GM18858 (cell line): Measurements from ENCODE around the gene PCCA.
"Not testable (repeated sequence)": the region's sequence is repeated elsewhere in the genome, so short reads cannot be mapped to it uniquely, and the experiment has no call there.

Experiments used
- ATAC-seq: cut with Tn5 transposase; IDR thresholded peaks from one replicate; pipeline ENCODE4 v1.9.1; 2021; ENCODE audit not compliant: unreplicated experiment

The PCCA gene

DNA sequence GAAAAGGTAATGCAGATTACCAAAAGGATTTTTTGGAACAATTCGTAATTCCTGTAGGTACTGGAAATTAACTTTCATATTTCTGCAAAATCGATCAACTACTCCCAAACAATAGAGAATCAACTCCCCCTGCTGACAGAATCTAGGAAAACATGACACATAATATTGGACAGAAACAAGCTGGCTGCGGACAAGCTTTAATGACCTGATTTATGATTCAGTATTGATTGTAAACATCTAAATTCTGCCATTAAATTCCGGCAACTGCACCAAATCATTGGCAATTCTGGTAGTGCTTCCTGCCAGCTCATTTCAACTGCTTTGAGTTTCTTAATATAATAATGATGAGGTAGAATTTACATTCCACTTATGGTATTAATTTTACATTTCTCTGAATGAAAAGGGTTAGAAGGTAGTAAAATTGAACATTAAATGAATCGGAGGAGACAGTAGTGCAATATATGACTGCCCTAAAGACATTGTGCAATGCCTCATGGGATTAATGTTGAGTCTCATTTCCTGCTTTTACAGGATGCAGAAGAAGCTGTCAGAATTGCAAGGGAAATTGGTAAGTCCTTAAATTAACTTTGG, 146.5 kb downstream of the PCCA start:
- no peak for ATAC-seq

- ATAC-seq, result no peak
These were observed 151.4 kb downstream of the PCCA start for GRCh38 chr13:100240109-100240779.

GRCh38 chr13:100244431-100244830, 155.5 kb downstream of the PCCA start:
- ATAC-seq, result no peak

- ATAC-seq, result no peak
These were observed 156.2 kb downstream of the PCCA start for GRCh38 chr13:100245104-100245503.

DNA sequence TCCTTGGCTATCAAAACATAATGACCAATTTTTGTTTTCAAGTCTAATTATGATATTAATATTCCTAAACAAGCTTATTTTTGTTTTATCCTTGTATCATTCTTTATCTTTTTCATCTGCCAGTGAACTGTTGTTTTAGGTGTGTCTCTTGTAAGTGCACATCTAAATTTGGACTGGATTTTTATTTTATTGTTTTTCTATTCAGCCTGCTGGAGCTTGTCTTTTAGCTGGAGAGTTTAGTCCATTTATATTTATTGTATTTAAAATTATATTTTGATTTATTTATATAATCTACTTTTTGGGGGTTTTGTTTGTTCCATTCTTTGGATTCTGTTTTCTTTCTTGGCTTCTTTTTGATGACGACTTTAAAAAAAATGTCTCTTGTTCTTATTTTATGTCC, 159.0 kb downstream of the PCCA start:
- ATAC-seq, result no peak

DNA sequence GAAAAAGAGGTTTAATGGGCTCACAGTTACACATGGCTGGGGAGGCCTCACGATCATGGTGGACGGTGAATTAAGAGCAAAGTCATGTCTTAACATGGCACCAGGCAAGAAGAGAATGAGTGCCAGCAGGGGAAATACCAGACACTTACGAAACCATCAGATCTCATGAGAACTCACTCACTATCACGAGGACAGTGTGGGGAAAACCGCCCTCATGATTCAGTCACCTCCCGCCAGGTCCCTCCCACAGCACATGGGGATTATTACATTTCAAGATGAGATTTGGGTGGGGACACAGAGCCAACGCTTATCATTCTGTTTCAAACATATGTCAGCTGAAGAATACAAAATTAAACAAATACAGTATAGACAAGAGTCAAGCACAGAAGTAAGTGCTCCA, 165.1 kb downstream of the PCCA start:
- ATAC-seq, result no peak

DNA sequence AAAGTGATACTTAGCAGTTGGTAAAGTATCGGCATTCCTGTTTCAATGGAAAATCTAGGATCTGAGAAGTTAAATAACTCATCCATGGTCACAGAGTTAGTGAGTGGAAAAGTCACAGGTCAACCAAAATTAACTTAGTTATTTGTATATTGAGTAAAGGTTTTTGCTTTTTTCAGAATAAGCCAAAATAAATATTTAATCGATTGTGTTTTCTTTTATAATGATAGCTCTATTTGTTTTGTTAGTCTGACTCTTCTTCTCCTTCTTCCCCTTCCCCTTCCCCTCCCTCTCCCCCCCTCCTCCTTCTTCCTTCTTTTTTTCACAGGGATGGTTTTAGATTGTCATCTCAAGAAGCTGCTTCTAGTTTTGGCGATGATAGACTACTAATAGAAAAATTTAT, 173.5 kb downstream of the PCCA start:
- no peak for ATAC-seq

DNA sequence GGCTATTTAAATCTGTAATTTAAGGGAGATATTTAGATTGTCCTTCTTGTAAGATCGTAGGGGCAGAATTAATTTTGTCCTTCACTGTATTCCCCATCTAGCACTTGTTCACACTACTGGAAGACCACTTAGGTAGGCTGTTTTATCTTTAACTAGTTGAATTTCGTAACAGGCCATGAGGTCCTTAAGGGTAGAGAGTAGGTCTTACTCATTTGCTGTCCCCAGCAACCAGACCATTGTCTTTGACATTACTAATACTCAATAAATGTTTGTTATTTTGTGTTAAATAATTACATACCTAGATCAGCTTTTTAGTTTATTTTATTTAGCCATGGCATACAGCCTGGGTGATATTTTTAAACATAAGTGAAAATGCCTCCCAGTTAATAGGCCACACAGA, 177.1 kb downstream of the PCCA start:
- no peak for ATAC-seq

GRCh38 chr13:100269837-100270236, 180.9 kb downstream of the PCCA start:
- ATAC-seq, result no peak

- ATAC-seq, result no peak
These were observed 184.2 kb downstream of the PCCA start for GRCh38 chr13:100273138-100273537.

DNA sequence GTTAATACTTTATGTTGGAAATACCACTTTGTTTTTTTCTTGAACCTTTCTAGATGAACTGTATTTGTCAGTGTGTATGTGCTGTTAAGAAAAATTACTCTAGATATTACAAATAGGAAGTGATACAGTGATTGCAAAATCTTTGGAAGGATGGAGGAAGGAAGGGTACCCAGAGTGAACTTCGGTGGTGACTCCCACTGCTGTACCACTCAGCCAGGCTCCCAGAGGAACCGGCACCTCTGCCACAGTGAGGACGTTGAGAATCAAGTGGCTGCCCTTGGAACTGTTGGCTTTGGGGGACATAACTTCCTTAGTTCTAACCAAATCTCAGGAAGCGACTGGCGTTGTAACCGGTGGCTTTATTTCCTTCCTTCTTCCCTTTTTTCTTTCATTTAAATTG, 184.7 kb downstream of the PCCA start:
- no peak for ATAC-seq

- no peak for ATAC-seq
These were observed 186.1 kb downstream of the PCCA start for GRCh38 chr13:100274942-100275506.

DNA sequence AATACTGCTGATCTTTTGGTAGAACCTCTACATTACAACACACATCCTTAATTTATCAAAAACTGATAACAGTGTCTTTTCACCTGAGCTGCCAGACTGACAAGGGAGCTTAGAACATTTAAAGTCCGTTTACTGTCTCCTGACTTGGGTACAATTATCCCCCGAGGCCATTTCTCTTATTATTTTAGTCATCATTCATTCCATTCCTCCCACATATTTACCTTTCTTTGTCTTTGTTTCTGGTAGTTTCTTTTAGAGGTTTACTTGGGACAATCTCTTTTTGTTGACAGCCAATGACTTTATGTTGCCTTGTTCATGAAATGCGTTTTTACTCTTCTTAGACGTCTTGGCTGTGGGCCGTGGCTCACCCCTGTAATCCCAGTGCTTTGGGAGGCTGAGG, 186.9 kb downstream of the PCCA start:
- no peak for ATAC-seq

DNA sequence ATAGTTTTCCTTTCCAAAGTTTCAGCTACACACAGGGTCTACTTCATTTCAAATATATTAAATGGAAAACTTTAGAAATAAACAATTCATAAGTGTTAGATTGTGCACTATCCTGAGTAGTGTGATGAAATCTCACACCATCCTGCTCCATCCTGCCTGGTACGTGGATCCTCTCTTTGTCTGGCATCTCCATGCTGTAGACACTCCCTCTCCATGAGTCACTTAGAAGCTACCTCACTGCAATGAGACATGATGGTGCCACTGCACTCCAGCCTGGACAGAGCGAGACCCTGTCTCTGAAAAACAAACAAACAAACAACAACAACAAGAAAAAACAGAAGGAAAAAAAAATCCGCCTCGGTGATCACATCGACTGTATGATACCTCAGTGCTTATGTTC, 191.8 kb downstream of the PCCA start:
- no peak for ATAC-seq

DNA sequence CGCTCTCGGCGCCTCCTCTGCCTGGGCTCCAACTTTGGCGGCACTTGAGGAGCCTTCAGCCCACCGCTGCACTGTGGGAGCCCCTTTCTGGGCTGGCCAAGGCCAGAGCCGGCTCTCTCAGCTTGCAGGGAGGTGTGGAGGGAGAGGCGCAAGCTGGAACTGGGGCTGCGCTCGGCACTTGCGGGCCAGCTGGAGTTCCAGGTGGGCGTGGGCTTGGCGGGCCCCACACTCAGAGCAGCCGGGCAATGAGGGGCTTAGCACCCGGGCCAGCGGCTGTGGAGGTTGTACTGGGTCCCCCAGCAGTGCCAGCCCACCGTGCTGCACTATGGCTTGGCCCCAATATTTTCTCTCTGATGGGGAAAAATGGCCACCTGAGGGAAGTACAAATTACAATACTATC, 193.4 kb downstream of the PCCA start:
- ATAC-seq, result not testable (repeated sequence)

DNA sequence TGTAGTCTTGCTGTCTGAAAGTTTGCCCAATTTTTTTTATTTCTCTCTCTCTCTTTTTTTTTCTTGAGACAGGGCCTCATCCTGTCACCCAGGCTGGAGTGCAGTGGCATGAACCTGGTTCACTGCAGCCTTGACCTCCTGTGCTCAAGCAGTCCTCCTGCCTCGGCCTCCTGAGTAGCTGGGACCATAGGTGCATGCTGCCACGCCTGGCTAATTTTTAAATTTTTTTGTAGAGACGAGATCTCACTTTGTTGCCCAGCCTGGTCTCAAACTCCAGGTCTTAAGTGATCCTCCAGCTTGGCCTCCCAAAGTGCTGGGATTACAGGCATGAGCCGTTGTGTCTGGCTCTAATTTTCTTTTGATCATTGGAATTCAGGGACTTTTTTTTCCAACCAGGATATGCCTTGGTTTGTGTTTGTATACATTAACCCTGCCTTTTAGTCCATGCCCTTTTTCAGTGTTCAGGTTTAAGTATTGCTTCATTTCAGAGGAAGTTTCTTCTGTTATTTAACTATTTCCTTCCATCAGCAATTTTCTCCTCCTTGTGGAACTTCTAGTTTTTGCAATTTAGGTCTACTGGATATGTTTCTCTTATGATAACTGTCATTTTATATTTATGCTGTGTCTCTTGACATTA, 201.4 kb downstream of the PCCA start:
- ATAC-seq, result no peak

GRCh38 chr13:100291624-100292023, 202.7 kb downstream of the PCCA start:
- ATAC-seq, result no peak

DNA sequence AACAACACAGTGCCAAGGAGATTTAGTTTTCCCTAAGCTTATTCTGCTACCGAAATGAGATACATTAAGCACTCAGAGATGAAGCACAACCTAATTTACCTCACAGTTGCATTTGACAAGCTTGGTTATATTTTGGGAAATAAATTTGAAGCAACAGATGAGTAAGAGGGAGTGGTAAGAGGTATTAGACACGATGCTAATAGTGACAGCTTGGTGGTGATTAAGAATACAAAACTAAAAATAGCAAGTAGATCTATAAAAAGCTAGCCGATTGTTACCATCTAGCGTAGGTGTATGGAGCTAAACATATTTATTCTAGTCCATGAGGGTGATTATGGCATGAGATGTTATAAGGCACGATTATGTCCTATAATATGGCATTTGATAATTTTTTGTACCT, 208.5 kb downstream of the PCCA start:
- ATAC-seq, result no peak

GRCh38 chr13:100298116-100298681, 209.3 kb downstream of the PCCA start:
- no peak for ATAC-seq

DNA sequence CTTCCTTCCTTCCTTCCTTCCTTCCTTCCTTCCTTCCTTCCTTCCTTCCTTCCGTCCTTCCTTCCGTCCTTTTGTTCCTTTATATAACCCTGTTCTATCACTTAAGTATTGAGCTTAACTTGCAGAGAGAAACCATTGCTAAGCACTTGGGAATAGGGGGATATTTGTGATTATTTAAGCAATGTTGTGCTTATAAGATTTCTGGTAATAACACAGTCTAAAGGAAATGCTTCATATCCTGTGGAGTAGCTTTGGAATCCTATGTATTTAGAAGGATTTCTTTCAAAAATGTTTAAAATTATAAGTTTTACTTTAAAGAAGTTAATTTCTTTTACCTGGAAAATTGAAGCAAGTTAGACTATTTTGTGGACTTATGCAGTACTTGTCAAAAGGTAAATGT, 209.8 kb downstream of the PCCA start:
- no peak for ATAC-seq

DNA sequence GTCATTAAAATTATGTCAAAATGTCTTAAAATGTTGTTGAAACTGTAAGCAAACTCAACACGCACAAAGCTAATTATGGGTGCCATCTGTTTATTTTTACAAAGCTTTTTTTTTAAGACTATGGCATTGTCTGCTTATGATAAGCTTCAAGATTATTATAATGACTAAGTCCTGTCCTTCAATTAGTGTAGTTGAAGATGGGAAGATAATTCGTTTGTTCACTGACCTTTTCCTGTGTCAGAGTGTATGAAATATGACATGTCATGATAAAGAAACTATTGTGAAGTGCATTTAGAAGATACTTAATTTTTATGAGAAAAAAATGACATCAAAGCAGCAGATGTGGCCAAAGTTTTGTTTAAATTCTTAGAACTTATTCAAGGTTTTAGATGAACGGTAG, 211.3 kb downstream of the PCCA start:
- ATAC-seq, result no peak

DNA sequence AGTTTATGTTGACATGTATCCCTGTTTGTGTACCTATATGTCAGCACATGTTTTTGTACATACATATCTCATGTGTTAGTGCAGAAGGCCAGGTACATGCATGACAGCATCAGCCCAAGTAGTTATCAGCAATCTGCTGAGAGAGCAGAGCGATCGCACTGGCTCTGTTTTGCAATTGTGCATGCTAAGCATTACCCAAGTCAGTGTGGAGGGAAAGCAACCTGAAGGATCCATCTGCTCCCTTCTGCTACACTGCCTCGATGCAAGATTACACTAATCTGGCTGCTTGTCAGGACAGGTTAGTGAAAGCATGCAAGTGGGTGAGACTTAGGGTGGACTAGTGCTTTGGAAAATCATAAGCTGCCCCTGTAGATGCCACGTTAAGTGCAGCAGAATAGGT, 211.8 kb downstream of the PCCA start:
- ATAC-seq, result no peak
